Prostate gland (tissue), 2 donors: ENCODE measurements around the gene KLF16.

ENCODE experiments used
- POLR2A ChIP-seq: fragments of 450-650 bp; IDR thresholded peaks from one replicate; pipeline ENCODE4 v1.6.1; 2016; ENCODE audit warnings: antibody characterized with exemption, mild to moderate bottlenecking
- POLR2AphosphoS5 ChIP-seq: sonication (generic); formaldehyde crosslinking; IDR thresholded peaks from one replicate; pipeline ENCODE4 v1.6.1; 2017; ENCODE audit warnings: antibody characterized with exemption
- TF ChIP-seq, protein P1 (sequence below), 4 experiments: fragments of 200-600 bp in 2 of 4; fragments of 450-650 bp in 2 of 4; sonication (generic) in 2 of 4; IDR thresholded peaks; 1 replicate in 3 of 4; 2 replicates in 1 of 4; pipeline ENCODE4 v1.5.1; 2016 to 2019; ENCODE audit warnings: antibody characterized with exemption in 4 of 4, mild to moderate bottlenecking in 2 of 4, moderate library complexity in 2 of 4

DNA sequence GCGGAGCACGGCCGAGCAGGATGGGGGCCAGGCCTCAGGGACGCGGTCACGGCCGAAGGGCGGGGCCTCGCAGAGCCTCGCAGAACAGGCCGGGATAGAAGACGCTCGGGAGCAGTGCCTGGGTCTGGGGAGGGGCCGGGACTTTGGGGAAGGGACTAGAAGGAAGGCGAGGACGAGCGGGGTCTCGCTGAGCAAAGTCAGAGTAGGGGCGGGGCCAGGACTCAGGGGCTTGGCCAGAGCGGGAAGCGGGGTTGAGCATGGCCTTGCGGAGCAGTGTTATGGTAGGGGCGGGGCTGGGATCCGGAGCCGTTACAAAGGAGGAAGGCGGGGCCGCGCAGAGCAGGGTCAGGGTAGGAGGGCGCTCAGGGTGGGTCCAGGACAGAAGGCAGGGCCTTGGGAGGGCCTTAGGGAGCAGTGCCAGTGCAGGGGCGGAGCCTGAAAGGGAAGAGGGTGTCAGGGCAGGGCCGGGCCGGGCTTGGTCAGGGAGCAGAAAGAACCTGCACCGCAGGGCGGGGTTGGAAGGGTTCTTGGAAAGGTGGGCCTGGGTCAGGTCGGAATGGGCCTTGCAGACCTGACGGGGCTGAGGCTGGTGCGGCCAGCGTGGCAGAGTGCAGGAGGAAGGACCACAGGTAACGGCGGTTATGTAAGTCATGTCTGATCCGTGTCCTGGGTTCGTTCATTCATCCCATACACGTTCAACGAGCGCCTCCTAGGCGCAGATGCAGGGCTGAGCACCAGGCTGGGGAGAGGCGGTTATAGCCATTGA lies 50.8 kb downstream of the KLF16 start:
- TF ChIP-seq, protein P1, sequence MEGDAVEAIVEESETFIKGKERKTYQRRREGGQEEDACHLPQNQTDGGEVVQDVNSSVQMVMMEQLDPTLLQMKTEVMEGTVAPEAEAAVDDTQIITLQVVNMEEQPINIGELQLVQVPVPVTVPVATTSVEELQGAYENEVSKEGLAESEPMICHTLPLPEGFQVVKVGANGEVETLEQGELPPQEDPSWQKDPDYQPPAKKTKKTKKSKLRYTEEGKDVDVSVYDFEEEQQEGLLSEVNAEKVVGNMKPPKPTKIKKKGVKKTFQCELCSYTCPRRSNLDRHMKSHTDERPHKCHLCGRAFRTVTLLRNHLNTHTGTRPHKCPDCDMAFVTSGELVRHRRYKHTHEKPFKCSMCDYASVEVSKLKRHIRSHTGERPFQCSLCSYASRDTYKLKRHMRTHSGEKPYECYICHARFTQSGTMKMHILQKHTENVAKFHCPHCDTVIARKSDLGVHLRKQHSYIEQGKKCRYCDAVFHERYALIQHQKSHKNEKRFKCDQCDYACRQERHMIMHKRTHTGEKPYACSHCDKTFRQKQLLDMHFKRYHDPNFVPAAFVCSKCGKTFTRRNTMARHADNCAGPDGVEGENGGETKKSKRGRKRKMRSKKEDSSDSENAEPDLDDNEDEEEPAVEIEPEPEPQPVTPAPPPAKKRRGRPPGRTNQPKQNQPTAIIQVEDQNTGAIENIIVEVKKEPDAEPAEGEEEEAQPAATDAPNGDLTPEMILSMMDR (IDR thresholded peaks at IDR 0.05) = peak in 3 of 4 experiments; percentile 30 to 53 (median 49)
- TF ChIP-seq POLR2A = peak; percentile 18
- no peak for TF ChIP-seq POLR2AphosphoS5
